Lower leg skin (tissue), 4 donors: ENCODE data around the gene GPRIN2. TPM values are rescaled to one million over a fixed set of nuclear protein-coding genes. Genes with fewer than 3 reads are reported as not detected.
"Not testable (repeated sequence)": the region's sequence is repeated elsewhere in the genome, so short reads cannot be mapped to it uniquely, and the experiment has no call there.

Experiments
- DNase-seq, 2 donors: peaks; one replicate each; pipeline ENCODE4 v3.0.0-alpha.2; 2019; ENCODE audit warnings: low spot score in 2 of 2
- H3K4me3 ChIP-seq: fragments of 200-600 bp; sonication (generic); 2 replicates; pipeline ENCODE4 v1.5.1; 2017; ENCODE audit warnings: mild to moderate bottlenecking, low read depth; ENCODE audit not compliant: poor library complexity, severe bottlenecking
- CTCF ChIP-seq, 3 donors: fragments of 450-650 bp; IDR thresholded peaks; one replicate each; pipeline ENCODE4 v1.5.1; 2016; ENCODE audit warnings: antibody characterized with exemption in 3 of 3, mild to moderate bottlenecking in 3 of 3, moderate library complexity in 2 of 3
- POLR2A ChIP-seq, 2 donors: fragments of 450-650 bp; IDR thresholded peaks; one replicate each; pipeline ENCODE4 v1.6.1; 2016 to 2017; ENCODE audit warnings: antibody characterized with exemption in 2 of 2, mild to moderate bottlenecking in 1 of 2, moderate library complexity in 1 of 2
- WGBS, 2 donors: methylation state at CpG; one replicate each; pipeline ENCODE4 v1.1.5; 2018; 5-methylcytosine and 5-hydroxymethylcytosine counted together
- intact Hi-C: fragments of 100-400 bp; cut with DNase I; formaldehyde crosslinking; loops from one replicate; pipeline ENCODE4 v1.15.0; 2023; ENCODE audit warnings: low total_unique reads
- total RNA-seq, 4 donors: library from RNA; depleted of rRNA; stranded (reverse); fragments of >200 nt; gene quantifications; one replicate each; pipeline ENCODE4 v1.1.0, GENCODE V29; 2016

GPRIN2 gene
- total RNA-seq, 4 donors from 2014 or later, result 50.5 to 118 (median 61.8) TPM

DNA sequence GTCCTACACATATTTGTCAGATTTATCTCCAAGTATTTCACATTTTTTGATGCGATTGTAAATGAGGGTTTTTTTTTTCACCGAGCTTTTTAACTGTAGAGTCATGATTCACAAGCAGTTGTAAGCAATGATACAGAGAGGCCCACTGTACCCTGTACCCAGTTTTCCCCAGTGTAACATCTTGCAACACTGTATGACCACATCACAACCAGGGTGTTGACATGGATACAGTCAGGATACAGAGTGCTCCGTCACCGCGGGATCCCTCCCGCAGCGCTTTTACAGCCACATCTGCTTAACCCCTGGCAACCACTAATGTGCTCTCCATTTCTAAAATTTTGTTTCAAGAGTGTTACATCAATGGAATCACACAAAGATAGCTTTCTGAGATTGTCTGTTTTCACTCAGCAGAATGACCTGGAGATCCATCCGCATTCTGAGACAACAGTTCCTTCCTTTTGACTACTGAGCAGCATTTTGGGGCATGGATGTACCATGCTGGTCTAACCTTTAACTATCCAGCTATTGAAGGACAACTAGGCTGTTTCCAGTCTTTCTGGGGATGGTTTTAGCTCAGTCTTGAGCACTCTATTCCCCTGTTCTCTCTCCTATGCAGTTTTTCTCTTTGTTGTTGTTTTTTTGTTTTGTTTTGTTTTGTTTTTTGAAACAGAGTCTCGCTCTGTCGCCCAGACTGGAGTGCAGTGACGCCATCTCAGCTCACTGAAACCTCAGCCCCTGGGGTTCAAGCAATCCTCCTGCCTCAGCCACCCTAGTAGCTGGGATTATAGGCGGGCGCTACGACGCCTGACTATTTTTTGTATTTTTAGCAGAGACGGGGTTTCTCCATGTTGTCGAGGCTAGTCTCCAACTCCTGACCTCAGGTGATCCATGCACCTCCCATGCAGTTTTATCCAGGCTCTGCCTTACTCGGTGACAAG is 25.9 kb downstream of the GPRIN2 start:
- no peak for TF ChIP-seq CTCF (IDR thresholded peaks at IDR 0.05)
- TF ChIP-seq POLR2A (IDR thresholded peaks at IDR 0.05), result no peak
- WGBS, 2 donors, result 78 to 79% methylated on average over 18 of the region's 18 CpGs
- peak in 1 of 2 donors; percentile 86 for DNase-seq
- intact Hi-C loops, result no loop called here
- no peak overlapping the region for H3K4me3 ChIP-seq

DNA sequence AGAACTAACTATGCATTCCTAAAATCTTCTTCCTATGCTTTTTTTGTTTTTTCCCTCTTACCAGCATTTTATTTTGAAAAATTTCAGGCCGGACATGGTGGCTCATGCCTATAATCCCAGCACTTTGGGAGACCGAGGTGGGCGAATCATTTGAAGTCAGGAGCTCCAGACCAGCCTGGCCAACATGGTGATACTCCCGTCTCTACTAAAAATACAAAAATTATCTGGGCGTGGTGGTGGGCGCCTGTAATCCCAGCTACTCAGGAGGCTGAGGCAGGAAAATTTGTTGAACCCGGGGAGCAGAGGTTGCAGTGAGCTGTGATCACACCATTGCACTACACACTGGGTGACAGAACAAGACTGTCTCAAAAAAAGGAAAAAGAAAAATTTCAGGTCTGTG is 26.7 kb downstream of the GPRIN2 start:
- WGBS, 2 donors, result 82 to 87% methylated on average over 7 of the region's 7 CpGs
- intact Hi-C loops, H3K4me3 ChIP-seq: not testable (repeated sequence)
- DNase-seq, result peak in 1 of 2 donors; percentile 82

- TF ChIP-seq CTCF (IDR thresholded peaks at IDR 0.05) (no peak), POLR2A (IDR thresholded peaks at IDR 0.05) (no peak)
- WGBS, 2 donors, result 79 to 84% methylated on average over 9 of the region's 9 CpGs
Observed at GRCh38 chr10:46528675-46529615, 27.5 kb downstream of the GPRIN2 start.

DNA sequence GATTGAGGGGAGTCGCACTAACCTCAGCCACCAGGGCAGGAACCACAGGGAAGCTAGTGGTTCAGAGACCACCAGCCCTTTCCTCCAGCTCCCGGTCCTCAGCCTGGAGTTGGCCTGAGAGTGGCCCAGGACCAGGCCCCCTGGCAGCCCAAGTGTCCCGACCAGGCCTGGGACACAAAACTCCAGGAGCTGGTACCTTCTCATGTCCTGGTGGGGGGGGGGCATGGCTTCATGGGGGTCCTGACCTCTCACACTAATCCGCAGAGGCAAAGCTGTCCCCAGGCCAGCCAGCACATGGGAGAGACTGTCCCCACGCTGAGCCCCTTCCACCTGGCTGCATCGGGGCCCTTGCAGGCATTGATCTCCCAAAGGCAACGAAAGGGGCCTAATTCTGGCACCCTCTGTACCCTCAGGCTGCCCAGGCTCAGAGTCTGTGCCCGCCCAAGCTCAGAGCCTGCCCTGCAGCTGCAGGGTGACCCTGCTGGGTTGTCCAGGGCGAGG is 28.2 kb downstream of the GPRIN2 start:
- intact Hi-C loops, result no loop called here
- peak in 1 of 2 donors; percentile 86 for DNase-seq
- TF ChIP-seq POLR2A (IDR thresholded peaks at IDR 0.05), result no peak
- no peak for TF ChIP-seq CTCF (IDR thresholded peaks at IDR 0.05)
- 90 to 94% methylated on average over 9 of the region's 9 CpGs for WGBS, 2 donors
- H3K4me3 ChIP-seq, result no peak overlapping the region

More at GRCh38 chr10:46528675-46529615, 27.5 kb downstream of the GPRIN2 start:
- intact Hi-C loops, result no loop called here
- peak in 1 of 2 donors; percentile 86 for DNase-seq
- H3K4me3 ChIP-seq, result no peak overlapping the region

GRCh38 chr10:46527241-46527811 is 29.1 kb downstream of the GPRIN2 start:
- intact Hi-C loops, result no loop called here

More at GRCh38 chr10:46527241-46527811, 29.1 kb downstream of the GPRIN2 start:
- no peak overlapping the region for H3K4me3 ChIP-seq
- peak in 1 of 2 donors; percentile 87 for DNase-seq
- 90% methylated on average over 12 of the region's 12 CpGs for WGBS, 2 donors
- no peak for TF ChIP-seq POLR2A (IDR thresholded peaks at IDR 0.05)
- no peak for TF ChIP-seq CTCF (IDR thresholded peaks at IDR 0.05)
